Measurements from ENCODE around the gene IQCH.
"Not testable (repeated sequence)": the region's sequence is repeated elsewhere in the genome, so short reads cannot be mapped to it uniquely, and the experiment has no call there.

IQCH gene

DNA sequence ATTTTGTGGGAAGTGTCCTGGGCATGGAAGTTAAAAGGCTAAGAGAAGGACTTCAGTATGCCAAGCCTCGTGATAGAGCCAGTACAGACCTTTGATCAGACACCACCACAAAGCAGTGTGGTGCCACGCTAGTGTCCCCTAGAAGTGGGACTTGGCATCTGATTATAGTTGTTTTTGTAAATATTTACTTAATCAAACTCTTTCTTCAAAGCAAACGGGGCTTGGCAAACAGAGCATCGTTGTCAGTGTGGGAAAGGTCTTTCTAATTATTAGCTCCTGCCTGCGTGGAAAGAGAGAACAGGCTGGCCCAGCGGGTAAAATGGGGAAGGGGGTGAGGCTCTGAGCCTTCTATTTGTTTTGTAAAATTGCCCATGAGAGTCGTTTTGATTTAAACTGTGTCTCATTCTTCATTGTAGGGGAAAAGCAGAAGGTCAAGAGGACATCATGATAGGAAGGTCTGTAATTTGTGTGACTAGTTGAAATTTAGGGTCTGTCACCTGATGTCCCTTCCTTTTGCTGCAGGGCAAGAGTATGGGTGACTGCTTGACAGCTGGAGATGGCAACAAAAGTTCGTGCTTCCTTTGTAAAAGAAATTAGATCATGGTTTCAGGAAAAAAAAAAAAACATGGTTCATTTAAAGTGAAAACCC lies 105.0 kb downstream of the IQCH start:
- no peak overlapping the region for H3K27ac ChIP-seq
- TF ChIP-seq, protein P1, sequence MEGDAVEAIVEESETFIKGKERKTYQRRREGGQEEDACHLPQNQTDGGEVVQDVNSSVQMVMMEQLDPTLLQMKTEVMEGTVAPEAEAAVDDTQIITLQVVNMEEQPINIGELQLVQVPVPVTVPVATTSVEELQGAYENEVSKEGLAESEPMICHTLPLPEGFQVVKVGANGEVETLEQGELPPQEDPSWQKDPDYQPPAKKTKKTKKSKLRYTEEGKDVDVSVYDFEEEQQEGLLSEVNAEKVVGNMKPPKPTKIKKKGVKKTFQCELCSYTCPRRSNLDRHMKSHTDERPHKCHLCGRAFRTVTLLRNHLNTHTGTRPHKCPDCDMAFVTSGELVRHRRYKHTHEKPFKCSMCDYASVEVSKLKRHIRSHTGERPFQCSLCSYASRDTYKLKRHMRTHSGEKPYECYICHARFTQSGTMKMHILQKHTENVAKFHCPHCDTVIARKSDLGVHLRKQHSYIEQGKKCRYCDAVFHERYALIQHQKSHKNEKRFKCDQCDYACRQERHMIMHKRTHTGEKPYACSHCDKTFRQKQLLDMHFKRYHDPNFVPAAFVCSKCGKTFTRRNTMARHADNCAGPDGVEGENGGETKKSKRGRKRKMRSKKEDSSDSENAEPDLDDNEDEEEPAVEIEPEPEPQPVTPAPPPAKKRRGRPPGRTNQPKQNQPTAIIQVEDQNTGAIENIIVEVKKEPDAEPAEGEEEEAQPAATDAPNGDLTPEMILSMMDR (conservative IDR thresholded peaks at IDR 0.05) = no peak

DNA sequence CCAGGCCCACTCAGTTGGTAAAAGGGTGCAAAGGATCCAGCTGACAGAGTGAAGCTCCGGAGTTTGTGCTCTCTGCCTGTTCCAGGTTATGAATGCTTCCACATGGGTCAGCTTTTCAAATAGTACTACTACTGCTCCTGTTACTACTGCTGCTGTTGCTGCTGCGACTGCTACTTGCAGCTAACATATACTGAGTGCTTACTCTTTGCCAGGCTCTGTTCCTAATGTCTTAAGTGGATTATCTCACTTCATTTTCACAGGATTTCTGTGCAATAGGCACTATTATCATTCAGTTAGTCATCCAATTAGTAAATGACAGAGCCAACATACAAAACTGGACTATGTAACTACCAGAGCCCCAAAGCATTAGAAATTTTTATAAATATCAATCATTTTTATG lies 106.5 kb downstream of the IQCH start:
- TF ChIP-seq, protein P1 (conservative IDR thresholded peaks at IDR 0.05) = no peak
- no peak overlapping the region for H3K27ac ChIP-seq

DNA sequence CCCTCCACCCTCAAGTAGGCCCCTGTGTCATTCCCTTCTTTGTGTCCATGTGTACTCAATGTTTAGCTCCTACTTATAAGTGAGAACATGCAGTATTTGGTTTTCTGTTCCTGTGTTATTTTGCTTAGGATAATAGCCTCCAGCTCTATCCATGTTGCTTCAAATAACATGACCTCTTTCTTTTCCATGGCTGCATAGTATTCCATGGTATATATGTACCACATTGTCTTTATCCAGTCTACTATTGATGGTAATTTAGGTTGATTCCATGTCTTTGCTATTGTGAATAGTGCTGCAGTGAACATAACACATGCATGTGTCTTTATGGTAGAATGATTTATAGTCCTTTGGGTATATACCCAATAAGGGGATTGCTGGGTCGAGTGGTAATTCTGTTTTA lies 109.1 kb downstream of the IQCH start:
- H3K27ac ChIP-seq = not testable (repeated sequence)

DNA sequence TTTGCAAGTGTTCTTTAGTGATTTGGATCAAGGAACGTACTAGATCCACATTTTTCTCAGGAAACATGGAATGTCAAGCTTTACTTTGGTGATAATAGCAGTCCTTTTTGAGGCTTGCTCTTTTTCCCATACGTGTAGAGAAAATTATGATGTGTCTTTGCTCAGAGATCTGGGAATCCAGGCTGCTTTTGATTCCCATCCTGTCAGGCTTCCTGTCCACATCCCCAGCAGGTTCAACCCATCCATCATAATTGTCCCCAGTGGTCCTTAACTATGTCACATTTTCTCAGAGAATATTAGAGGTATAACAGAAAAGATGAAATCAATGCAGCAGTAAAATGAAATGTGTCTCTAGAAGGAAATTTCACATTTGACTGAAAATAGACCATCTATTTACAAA lies 111.4 kb downstream of the IQCH start:
- TF ChIP-seq, protein P1 (conservative IDR thresholded peaks at IDR 0.05) = no peak
- no peak overlapping the region for H3K27ac ChIP-seq

DNA sequence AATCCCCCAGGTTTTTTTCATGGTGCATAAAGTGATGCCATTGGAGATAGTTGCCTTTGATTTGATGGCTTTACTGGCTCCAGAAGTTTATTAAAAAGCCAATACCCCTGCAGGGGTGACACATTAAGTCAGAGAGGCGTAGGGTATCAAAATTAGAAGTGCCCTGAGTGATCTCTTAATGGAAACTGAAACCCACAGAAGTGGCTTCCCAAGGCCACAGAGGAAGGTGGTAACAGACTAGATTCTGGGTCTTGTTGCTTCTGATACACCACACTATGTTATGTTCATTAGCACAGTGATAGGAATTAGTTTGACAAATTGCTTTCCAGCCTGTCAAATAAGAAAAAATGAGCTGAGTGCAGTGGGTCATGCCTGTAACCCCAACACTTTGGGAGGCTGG lies 112.3 kb downstream of the IQCH start:
- TF ChIP-seq, protein P1 (conservative IDR thresholded peaks at IDR 0.05) = no peak
- no peak overlapping the region for H3K27ac ChIP-seq

DNA sequence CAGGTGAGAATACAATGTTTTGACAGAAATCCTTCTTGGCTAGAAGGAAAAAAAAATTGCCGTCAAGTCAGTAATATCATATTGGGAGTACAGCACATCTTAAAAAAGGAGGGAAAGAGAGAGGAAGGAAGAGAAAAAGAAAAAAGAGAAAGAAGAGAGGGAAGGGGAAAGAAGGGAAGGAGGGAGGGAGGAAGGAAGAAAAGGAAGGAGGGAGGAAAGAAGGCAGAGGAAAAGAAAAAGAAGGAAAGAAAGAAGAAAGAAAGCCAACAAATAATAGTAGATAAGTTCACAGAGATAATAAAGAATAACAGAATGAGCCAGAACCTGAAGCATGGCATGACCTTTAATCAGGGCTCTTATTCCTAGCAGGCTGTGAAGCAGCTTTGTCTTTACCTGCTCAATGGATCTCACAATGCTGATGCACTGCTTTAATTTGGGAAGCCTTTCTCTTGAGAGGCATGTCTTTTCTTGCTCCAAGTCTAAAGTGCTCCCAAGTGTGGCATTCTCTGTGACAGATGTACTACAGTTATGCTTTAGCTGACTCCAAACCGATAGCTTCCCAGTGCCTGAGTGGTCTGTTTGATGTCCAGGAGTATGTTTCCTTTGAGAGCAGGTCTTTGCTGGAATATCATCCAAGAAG lies 114.9 kb downstream of the IQCH start:
- TF ChIP-seq, protein P1 (conservative IDR thresholded peaks at IDR 0.05) = no peak
- no peak overlapping the region for H3K27ac ChIP-seq

DNA sequence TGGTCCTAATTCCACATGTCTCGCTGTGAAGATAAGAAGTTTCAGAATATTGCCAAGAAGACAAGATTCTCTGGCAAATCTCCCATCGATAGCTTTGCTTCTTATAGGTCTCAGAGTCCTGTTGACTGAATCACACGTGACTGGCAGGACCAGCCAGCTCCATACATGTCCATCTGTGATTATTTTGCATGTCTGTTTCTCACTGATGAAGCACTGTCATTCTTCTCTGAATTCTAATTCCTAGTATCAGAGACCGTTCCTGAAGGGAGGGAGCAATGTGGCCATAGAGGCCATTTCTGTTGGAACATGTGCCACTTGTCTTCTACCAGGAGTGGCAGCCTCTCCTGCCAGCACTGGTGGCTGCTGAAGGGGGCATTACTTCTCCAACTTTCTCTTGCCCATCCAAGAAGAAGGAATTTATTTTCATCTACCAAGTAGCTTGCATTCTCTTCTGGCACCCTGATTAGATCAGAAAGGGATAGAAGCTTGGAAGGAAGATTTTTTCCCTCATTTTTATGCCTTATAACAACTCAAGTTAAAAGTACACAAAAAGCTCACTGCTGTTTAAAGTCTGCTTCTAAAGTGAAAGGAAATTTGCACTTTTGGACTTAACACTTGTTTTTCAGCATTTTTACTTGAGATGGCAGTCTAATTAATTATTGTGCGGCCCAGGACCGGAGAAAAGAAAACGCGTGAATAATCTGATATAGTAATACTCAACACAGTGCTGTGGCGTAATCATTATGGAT lies 115.8 kb downstream of the IQCH start:
- TF ChIP-seq, protein P1 (conservative IDR thresholded peaks at IDR 0.05) = no peak

DNA sequence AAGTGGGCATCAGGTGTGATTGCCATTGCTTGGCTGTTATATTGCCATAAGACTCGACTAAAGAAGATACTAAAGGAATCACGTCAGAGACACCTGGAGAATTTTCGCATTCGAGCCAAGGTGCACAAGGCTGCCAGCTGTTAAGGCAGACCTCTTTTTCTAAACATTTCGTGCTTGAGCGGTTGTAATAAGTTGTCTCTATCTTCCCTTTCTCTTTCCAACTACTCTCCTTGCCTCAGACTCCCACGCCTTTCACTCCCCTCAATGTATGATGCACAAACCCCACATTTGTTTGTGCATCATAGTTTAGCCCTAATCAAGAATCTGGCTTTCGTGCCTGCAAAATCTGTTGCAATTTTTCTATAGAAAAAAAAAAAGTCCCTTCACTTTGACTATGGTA lies 118.0 kb downstream of the IQCH start:
- TF ChIP-seq, protein P1 (conservative IDR thresholded peaks at IDR 0.05) = no peak
- no peak overlapping the region for H3K27ac ChIP-seq

More for the DNA sequence above, 115.8 kb downstream of the IQCH start:
- peak overlapping the region; percentile 18 for H3K27ac ChIP-seq
